GM10248 (cell line): Measurements from ENCODE around the gene ANKS1A.

Experiments used
- CTCF ChIA-PET: fragments of 300-600 bp; sonication (Branson Sonifier 250); formaldehyde crosslinking; extraction: SDS; loops from one replicate; lab custom pipeline; 2021; ENCODE audit warnings: antibody characterized with exemption; lab: Yijun Ruan, JAX
- POLR2A ChIA-PET: fragments of 350-650 bp; sonication (Branson Sonifier 250); formaldehyde crosslinking; extraction: SDS; loops from one replicate; lab custom pipeline; 2020; ENCODE audit warnings: antibody characterized with exemption; lab: Yijun Ruan, JAX
- DNase-seq: peaks from one replicate; pipeline ENCODE4 v3.0.0; 2012; ENCODE audit errors: extremely low spot score
- TF ChIP-seq, protein P1 (sequence below): IDR thresholded peaks from 2 replicates; pipeline ENCODE4 v1.5.1; 2012; ENCODE audit warnings: mild to moderate bottlenecking, low read depth; ENCODE audit errors: extremely low read depth, missing control alignments, control extremely low read depth

Gene ANKS1A

DNA sequence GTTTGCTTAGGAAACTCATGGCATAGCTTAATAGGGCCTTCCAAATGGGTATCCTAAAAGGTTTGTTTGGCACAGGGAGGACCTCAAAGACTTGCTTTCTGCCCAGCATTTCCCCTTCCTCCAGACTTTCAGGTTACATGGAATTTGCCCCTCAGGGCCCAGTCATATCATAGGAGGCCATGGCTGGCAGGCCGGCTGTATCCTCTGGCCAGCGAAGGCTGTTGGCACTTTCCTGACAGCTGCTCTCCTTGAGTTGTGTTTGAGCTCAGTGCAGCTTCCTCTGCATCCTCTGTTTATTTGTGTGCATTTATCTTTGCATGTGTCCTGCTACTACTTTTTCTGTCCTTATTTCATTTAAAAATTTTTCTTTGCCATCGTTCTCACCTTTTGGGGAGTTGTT is 90.9 kb downstream of the ANKS1A start:
- POLR2A ChIA-PET = no interaction called here
- no peak for DNase-seq
- CTCF ChIA-PET = interaction anchor here (0.8 to 2.3 kb wide), 3 partner anchors 9 to 261 kb away, joined by 3 to 11 read pairs (median 3); no protein-coding TSS in a partner anchor
- TF ChIP-seq, protein P1, sequence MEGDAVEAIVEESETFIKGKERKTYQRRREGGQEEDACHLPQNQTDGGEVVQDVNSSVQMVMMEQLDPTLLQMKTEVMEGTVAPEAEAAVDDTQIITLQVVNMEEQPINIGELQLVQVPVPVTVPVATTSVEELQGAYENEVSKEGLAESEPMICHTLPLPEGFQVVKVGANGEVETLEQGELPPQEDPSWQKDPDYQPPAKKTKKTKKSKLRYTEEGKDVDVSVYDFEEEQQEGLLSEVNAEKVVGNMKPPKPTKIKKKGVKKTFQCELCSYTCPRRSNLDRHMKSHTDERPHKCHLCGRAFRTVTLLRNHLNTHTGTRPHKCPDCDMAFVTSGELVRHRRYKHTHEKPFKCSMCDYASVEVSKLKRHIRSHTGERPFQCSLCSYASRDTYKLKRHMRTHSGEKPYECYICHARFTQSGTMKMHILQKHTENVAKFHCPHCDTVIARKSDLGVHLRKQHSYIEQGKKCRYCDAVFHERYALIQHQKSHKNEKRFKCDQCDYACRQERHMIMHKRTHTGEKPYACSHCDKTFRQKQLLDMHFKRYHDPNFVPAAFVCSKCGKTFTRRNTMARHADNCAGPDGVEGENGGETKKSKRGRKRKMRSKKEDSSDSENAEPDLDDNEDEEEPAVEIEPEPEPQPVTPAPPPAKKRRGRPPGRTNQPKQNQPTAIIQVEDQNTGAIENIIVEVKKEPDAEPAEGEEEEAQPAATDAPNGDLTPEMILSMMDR = no peak

DNA sequence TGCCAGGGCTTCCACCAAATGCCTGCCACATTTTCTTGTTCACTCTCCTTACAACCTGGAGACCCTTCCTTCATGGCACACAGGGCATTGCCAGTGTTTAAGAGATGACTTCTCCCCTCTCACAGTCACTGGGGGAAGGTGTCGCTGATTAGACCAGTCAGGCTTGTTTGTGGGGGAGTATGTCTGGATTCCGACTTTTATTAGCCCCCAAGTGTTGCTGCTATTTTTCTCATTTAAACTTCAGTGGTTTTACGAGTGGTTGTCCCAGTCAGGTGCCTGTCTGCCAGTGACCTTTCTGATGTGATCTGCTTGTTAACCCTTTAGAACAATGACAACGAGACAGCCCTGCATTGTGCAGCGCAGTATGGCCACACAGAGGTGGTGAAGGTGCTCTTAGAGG is 92.3 kb downstream of the ANKS1A start:
- TF ChIP-seq, protein P1 = no peak
- no peak for DNase-seq
- ChIA-PET POLR2A (no interaction called here), CTCF (interaction anchor here (1.1 to 1.3 kb wide), 2 partner anchors 8 to 158 kb away, joined by 3 to 4 read pairs; no protein-coding TSS in a partner anchor)

DNA sequence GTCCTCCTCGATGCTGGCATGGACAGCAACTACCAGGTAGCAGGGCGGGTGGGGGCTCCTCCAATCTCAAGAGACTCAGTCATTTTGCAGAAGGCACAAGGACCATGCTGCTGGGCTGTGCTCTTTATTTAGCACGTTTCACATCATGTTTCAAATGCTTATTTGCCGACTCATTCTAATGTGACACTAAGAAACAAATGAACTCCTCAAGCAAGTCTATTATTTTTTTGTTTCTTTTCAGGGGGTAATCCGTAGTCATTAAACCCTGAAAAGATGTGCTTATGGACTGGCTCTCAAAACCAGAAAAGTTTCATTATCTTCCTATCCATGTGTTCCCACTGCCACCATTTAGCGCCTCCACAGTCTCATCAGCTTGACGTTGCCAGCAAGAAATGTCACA is 92.9 kb downstream of the ANKS1A start:
- ChIA-PET CTCF (no interaction called here), POLR2A (no interaction called here)
- DNase-seq = no peak

DNA sequence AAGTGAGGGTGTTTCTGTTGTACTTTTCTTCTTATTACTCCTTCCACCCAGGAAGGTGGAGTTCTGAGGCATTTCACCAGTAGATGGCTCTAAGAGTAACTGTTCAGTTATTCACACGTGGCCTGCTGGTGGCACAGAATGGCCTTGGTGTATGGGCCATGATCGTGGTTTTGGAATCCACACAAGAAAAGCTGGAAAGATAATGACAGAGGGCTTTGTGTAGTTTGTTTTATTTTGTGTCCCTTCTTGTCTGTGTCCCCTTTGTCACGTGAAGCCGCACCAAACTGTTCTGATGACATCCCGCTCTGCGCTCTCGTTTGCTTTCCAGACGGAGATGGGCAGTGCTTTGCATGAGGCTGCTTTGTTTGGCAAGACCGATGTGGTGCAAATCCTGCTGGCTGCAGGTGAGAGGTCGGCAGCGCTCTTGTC is 93.4 kb downstream of the ANKS1A start:
- ChIA-PET POLR2A (no interaction called here), CTCF (interaction anchor here (8.1 kb wide), 1 partner anchor 157 kb away, joined by 95 read pairs; the partner anchor contains the start of gene TCP11)
- DNase-seq = peak; percentile 26
- TF ChIP-seq, protein P1 = no peak

More for the DNA sequence above, 92.9 kb downstream of the ANKS1A start:
- TF ChIP-seq, protein P1 = no peak

DNA sequence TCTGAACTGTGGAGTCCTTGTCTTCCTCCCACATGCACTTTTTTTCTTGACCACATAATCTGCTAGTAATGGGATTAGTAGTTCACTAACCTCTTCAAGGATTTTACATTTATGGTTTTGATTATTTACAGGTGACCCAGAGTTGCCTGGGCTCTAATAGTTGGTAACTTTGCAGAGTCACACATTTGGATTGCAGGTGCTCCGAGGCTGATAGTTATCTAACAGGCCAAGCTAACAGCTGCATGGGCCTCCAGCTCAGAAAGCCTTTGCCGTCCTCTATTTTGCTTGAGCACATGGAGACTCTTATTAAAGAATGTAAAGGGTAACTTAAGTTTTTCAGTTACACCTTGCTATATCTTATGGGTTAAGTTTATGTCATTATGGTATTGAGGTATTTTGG is 95.4 kb downstream of the ANKS1A start:
- ChIA-PET POLR2A (no interaction called here), CTCF (interaction anchor here (1.2 to 8.1 kb wide), 7 partner anchors 11 to 524 kb away, joined by 3 to 95 read pairs (median 43); partner anchors contain the start of gene TCP11)
- TF ChIP-seq, protein P1 = no peak
- DNase-seq = no peak

DNA sequence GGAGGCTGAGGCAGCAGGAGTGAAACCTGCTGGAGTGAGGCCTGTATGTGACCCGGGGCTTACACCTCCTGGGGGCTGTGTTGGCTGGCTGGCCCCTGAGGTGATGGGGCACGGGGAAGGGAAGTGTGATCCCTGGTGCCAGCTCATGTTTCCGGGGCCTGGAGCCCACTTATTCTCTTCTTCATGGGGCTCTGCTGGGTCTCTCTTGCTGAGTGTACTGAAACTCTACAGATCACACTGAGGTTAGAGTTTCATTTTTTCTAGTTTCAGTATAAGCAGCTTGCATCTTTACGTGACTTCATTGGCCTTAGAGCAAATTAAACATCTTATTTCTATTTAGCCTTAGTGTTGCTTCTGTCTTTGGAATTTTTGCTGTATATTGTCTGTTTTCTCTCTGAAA is 96.2 kb downstream of the ANKS1A start:
- POLR2A ChIA-PET = no interaction called here
- TF ChIP-seq, protein P1 = no peak
- CTCF ChIA-PET = interaction anchor here (1.1 to 8.1 kb wide), 13 partner anchors 8 to 255 kb away, joined by 3 to 95 read pairs (median 22); partner anchors contain the start of gene TCP11
- DNase-seq = peak; percentile 38
